GM03348 (cell line): Measurements from ENCODE around the gene CRHBP.
A peak's percentile ranks its signal among the peaks of the same experiment; 100 is the strongest.

Experiments
- DNase-seq: peaks from one replicate; pipeline ENCODE4 v3.0.0; 2012; ENCODE audit warnings: low spot score

The CRHBP gene

DNA sequence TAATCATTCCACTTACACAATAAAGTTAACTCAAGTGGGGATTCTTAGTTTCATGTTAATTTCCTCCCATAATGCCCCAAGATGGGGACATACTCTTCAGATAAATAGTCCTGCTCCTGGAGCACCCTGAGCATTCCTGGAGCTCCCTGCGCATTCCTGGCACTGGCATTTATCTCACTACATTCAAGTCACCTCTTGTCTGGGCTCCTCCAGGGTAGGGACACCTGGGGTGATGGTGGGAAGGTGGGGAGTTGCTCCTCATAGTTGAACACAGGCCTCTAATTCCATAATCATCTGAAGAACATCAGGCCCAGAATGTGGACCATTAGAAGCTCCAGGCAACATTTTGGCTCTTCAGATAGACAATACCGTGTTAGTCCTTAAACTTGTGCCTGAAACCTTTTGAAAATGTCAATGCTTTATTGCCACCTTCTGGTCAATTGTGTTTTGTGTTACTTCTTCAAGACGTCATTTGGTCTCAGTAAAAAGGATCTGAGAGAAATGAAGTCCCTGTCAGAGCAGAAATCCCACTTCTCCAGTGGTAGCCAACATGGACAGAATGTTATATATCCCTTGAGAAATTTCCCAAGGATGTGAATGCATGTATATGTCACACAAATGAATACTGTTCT lies 63.2 kb downstream of the CRHBP start:
- peak; percentile 15 for DNase-seq

DNA sequence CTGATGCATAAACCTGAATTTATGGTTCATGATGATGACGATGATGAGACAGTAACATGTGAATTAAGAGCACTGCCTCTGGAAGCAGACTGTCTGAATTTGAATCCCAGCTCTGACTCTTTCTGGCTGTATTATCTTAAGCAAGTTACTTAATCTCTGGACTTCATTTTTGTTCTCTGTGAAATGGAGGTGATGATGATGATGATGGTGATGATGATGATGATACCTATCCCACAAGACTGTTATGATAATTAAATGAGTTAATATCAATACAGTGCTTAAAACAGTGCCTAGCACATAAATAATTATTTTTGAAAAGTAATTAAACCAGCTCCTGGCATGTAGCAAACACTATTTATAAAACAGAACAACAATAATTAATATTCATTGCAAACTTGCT lies 64.1 kb downstream of the CRHBP start:
- no peak for DNase-seq

DNA sequence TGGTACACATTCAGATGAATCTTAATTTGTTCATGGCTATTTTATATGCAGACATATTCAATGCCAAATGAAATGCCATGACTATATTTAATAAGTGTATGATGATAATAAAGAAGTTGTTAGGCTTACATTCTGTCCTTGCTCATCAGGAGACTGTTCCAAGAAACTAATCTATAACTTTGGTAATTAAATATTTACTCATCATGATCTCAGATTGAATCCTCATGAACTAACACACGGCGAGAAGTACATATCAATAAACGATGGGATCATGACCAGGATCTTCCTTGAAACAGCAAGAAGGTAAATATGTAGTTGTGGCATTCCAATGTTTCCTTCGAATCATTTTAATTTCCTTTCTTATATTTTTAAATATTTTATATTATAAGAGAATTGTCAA lies 64.8 kb downstream of the CRHBP start:
- DNase-seq: no peak
